Left lung (tissue), 10 donors: Measurements from ENCODE around the gene NELFE. TPM values are rescaled to one million over a fixed set of nuclear protein-coding genes. Genes with fewer than 3 reads are reported as not detected.

Source experiments
- ATAC-seq: fragments of 200-7000 bp; cut with Tn5 transposase; one replicate; pipeline ENCODE4 v1.9.1; 2020; ENCODE audit warnings: moderate library complexity
- DNase-seq, 4 donors: peaks; one replicate each; pipeline ENCODE4 v3.0.0-alpha.2; 2013 to 2020
- H3K27ac ChIP-seq, 2 donors: fragments of 200-600 bp; sonication (generic) in 1 of 2; one replicate each; pipeline versions ENCODE4 v1.5.0 to v1.8.0; 2020 to 2021
- H3K27me3 ChIP-seq, 2 donors: fragments of 200-600 bp; sonication (generic) in 1 of 2; one replicate each; pipeline versions ENCODE4 v1.5.0 to v1.8.0; 2020 to 2021
- H3K36me3 ChIP-seq, 2 donors: fragments of 200-600 bp; sonication (generic) in 1 of 2; one replicate each; pipeline versions ENCODE4 v1.5.0 to v1.8.0; 2020 to 2021
- H3K4me1 ChIP-seq, 2 donors: fragments of 200-600 bp; one replicate each; pipeline ENCODE4 v1.8.0; 2021
- H3K4me3 ChIP-seq, 2 donors: fragments of 200-600 bp; sonication (generic) in 1 of 2; one replicate each; pipeline versions ENCODE4 v1.5.0 to v1.8.0; 2020 to 2021; ENCODE audit warnings: mild to moderate bottlenecking in 1 of 2
- H3K9me3 ChIP-seq, 2 donors: fragments of 200-600 bp; sonication (generic) in 1 of 2; one replicate each; pipeline versions ENCODE4 v1.5.0 to v1.8.0; 2020 to 2021
- intact Hi-C, 2 donors: fragments of 100-400 bp; cut with DNase I; formaldehyde crosslinking; loops; one replicate each; pipeline versions ENCODE4 v1.11.2 to v1.14.2; 2022
- polyA plus RNA-seq, 6 donors: library from polyadenylated mRNA; unstranded; fragments of 120-200 nt; gene quantifications; one replicate each; pipeline ENCODE4 v1.2.1, GENCODE V29; 2013; ENCODE audit not compliant: insufficient read length in 6 of 6
- total RNA-seq, 2 donors: library from RNA; stranded (reverse); fragmentation: NEBNext Ultra II Directional; extraction: Animal tissue kit (Norgen Biotek cat#: 25700); gene quantifications; one replicate each; pipeline ENCODE4 v1.2.1, GENCODE V29; 2021
- TF ChIP-seq, protein P1 (sequence below), 2 donors: fragments of 200-600 bp; sonication (generic) in 1 of 2; IDR thresholded peaks; one replicate each; pipeline versions ENCODE4 v1.5.0 to v1.8.0; 2021; ENCODE audit warnings: antibody characterized with exemption in 2 of 2
- donor health status: DM: no; HTN: yes; CAD: no.
- donor health status: DM: no; HTN: no; CAD: no.

Gene NELFE
- total and polyA plus RNA-seq, 8 donors, result 42.9 to 93.0 (median 81.4) TPM

DNA sequence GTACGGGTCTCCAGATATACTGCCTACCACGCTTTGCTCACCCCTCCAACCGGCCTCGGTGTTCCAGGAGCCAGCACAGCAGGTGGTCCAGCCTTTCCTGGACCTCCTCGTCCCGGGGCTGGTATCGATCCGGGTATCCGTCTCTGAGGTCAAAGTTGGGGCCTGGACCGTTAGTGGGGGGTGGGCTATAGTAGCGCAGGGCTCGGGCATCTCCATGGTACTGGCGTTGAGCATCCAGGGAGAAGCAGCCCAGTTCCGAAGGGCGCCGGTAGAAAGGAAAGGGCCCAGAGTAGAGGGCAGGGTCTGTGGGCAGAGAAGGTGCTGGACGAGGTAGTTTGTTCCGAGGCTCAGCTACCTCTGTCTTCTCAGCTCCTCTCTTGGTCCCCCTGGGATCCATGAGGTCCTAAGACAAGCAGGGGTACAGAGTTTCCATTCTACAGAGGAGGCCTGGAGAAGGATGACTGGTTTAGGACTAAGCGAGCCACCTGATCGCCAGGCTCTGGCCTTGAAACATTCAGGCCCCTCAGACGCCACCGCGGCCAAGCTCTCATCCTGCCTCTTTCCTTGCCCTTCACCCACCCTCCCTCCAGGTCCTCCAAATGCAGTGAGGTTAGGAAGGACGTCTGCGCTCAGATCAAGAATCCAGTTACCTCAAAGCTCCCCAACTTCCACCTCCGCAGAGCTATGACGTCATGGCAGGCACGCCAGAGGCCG, 12.7 kb upstream of the NELFE start:
- intact Hi-C loops, result no loop called here
- no peak for ATAC-seq

DNA sequence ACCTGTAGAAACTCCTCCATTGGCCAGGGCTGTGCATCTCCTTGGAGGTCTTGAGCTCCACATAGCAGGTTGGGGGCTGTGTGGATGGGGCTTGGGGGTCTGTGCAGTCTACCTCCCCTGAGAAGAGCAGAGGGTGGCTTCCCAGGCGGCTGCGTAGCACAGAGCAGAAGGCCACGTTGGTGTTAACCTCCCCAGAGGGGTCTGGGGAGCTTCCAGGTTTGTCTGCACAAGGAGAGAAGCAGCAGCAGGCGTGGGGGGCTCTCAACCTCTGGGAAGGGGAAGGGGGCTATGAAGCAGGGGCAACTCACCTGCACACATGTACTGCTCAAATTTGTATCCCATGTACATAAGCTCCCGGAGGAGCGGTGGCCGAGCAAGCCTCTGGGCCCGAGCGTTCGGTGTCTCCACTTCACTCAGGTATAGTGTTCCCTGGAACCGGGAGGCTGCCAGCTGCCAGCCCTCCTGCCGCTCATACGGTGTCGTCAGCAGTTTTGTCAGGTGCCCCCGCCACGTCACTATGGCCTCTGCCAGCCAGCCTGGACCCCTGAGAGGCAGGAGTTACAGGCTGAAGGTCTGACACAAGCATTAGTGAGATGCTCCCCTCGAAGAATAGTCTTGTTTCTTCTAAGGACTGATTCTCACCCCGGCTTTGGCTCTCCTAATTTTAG, 12.0 kb upstream of the NELFE start:
- no peak for ATAC-seq
- intact Hi-C loops, result no loop called here
- peak overlapping the region; percentile 80 to 85 for H3K4me3 ChIP-seq

More for the DNA sequence above, 12.7 kb upstream of the NELFE start:
- TF ChIP-seq, protein P1, sequence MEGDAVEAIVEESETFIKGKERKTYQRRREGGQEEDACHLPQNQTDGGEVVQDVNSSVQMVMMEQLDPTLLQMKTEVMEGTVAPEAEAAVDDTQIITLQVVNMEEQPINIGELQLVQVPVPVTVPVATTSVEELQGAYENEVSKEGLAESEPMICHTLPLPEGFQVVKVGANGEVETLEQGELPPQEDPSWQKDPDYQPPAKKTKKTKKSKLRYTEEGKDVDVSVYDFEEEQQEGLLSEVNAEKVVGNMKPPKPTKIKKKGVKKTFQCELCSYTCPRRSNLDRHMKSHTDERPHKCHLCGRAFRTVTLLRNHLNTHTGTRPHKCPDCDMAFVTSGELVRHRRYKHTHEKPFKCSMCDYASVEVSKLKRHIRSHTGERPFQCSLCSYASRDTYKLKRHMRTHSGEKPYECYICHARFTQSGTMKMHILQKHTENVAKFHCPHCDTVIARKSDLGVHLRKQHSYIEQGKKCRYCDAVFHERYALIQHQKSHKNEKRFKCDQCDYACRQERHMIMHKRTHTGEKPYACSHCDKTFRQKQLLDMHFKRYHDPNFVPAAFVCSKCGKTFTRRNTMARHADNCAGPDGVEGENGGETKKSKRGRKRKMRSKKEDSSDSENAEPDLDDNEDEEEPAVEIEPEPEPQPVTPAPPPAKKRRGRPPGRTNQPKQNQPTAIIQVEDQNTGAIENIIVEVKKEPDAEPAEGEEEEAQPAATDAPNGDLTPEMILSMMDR (IDR thresholded peaks at IDR 0.05), result no peak
- Histone ChIP-seq H3K27ac (peak overlapping the region; percentile 95 to 98), H3K27me3 (no peaks in the 10 kb centered on the region), H3K4me3 (peak overlapping the region; percentile 80 to 85), H3K36me3 (peaks cover 0 to 41% of the 10 kb centered on the region in 2 donors), H3K4me1 (peaks cover 21 to 38% of the 10 kb centered on the region in 2 donors), H3K9me3 (no peaks in the 10 kb centered on the region)
- peak in 1 of 4 donors; percentile 65 for DNase-seq

DNA sequence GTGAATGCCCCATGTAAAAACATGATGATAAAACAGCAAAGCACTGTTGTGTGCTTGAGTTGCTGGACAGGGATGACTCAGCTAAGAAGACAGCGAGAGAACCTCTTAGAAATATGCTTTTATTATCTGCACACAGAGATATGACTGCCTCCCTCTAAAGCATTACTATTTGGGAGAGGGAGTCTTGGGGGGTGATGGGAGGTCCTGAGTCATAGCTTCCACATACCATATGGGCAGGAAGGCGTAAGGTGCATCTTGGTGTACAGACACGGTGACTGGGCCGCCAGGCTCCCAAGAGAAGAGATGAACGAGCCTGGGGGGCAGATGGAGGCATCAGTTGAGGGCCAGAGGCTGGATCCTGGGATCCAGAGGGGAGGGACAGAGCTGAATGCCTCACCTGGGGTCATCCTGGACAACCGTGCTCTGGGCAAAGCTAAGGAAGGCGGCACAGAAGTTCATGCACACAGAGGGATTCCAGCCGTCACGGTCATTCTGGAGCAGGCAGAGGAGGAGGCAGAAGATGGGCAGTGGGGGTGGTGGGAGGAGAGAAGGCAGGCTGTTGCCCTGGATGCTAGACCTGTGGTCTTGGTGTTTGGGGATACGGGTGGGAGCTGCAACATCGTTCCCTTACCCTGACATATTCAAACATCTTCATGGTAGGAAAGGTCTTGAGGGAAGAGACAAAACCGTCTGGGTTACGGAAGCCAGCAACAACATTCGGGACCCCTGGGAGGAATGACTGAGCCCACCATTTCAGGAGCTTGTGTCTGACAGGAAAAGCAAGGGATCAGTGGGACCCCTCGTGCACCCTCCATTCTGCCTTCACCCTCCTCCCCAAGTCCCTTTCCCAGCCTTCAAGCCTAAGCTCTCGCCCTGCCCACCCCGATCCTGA, 11.2 kb upstream of the NELFE start:
- Histone ChIP-seq H3K4me1 (peaks cover 21 to 38% of the 10 kb centered on the region in 2 donors), H3K27me3 (no peaks in the 10 kb centered on the region), H3K4me3 (no peak overlapping the region), H3K36me3 (peaks cover 0 to 56% of the 10 kb centered on the region in 2 donors), H3K27ac (no peak overlapping the region), H3K9me3 (no peaks in the 10 kb centered on the region)
- TF ChIP-seq, protein P1 (IDR thresholded peaks at IDR 0.05), result no peak
- intact Hi-C loops, result no loop called here
- ATAC-seq (no peak), DNase-seq (peak in 1 of 4 donors; percentile 32)

More for the DNA sequence above, 12.0 kb upstream of the NELFE start:
- peaks cover 21 to 38% of the 10 kb centered on the region in 2 donors for H3K4me1 ChIP-seq
- TF ChIP-seq, protein P1 (IDR thresholded peaks at IDR 0.05), result no peak
- H3K27ac ChIP-seq, result peak overlapping the region; percentile 95 to 98
- H3K9me3 ChIP-seq, result no peaks in the 10 kb centered on the region
- H3K27me3 ChIP-seq, result no peaks in the 10 kb centered on the region
- peak in 1 of 4 donors; percentile 80 for DNase-seq
- peaks cover 0 to 48% of the 10 kb centered on the region in 2 donors for H3K36me3 ChIP-seq

DNA sequence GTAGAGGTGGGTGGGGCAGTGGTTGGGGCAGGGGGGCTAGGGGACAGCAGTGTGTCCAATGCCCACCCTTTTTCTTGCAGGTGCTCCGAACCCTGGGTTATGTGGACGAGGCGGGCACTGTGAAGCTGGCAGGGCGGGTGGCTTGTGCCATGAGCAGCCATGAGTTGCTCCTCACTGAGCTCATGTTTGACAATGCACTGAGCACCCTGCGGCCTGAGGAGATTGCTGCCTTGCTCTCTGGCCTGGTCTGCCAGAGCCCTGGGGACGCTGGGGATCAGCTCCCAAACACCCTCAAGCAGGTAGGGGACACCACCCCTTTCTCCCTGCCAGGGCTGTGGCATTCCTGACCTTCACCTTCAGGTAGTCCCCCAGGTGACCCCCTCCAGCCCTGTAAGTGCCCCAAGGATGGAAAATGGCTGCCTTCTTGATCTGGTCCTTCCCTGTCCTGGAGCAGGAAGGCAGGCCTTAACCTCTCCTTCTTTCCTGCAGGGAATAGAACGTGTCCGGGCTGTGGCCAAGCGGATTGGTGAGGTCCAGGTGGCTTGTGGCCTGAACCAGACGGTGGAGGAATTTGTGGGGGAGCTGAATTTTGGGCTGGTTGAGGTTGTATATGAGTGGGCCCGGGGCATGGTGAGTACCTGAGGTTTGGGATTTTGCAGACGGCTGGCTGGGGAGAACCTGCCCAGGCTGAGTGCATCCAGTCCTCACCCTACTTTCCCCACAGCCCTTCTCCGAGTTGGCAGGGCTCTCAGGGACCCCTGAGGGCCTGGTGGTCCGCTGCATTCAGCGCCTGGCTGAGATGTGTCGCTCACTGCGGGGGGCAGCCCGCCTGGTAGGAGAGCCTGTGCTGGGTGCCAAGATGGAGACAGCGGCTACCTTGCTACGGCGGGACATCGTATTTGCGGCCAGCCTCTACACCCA, 10.3 kb upstream of the NELFE start:
- Histone ChIP-seq H3K4me1 (peaks cover 21 to 38% of the 10 kb centered on the region in 2 donors), H3K4me3 (no peak overlapping the region), H3K36me3 (peaks cover 0 to 65% of the 10 kb centered on the region in 2 donors), H3K27ac (no peak overlapping the region), H3K9me3 (no peaks in the 10 kb centered on the region), H3K27me3 (no peaks in the 10 kb centered on the region)
- TF ChIP-seq, protein P1 (IDR thresholded peaks at IDR 0.05), result no peak
- intact Hi-C loops, result no loop called here
- no peak for ATAC-seq
- DNase-seq, result peak in 1 of 4 donors; percentile 43
